ENCODE measurements around the gene SLC17A8.
"Not testable (repeated sequence)": the region's sequence is repeated elsewhere in the genome, so short reads cannot be mapped to it uniquely, and the experiment has no call there.

Gene SLC17A8

DNA sequence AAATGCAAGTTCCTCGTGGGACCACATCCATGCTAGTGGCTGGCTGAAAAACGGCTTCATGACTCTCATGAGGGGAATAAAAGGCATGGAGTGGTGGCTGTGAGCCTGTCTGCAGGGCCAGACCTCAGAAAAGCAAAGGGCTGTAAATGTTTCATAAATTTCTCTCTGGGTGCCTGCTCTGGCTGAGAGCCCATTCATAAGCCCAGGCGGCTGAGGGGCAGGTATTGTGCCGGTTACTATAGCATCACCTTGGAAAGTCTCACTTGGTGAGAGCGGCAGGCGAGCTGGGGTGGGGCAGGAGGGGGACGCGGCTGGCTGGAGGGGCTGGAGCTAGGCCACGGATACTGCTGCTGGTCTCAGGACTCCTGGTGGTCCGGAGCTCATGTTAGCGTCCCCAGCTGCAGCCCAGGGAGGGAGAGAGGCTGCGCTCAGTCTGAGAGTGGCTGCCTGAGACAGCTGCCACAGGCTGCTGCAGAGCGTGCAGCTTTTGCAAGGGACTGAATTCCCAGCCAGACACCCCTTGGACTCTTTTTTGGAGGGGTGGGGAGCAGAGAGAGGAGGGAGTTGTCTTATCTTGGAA is at the start of gene SLC17A8:
SLC17A8 (plus strand) TSS at position 431 of the 580 bp plus-strand sequence. CDS start 318 bp downstream, outside the sequence.
- no peak for DNase-seq (ENCODE audit: low spot score)

DNA sequence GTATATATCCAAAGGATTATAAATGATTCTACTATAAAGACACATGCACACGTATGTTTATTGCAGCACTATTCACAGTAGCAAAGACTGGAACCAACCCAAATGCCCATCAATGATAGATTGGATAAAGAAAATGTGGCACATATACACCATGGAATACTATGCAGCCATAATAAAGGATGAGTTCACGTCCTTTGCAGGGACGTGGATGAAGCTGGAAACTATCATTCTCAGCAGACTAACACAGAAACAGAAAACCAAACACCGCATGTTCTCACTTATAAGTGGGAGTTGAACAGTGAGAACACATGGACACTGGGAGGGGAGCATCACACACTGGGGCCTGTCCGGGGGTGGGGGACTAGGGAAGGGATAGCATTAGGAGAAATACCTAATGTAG is 48.7 kb upstream of the SLC17A8 start:
- DNase-seq (ENCODE audit: low spot score): not testable (repeated sequence)

DNA sequence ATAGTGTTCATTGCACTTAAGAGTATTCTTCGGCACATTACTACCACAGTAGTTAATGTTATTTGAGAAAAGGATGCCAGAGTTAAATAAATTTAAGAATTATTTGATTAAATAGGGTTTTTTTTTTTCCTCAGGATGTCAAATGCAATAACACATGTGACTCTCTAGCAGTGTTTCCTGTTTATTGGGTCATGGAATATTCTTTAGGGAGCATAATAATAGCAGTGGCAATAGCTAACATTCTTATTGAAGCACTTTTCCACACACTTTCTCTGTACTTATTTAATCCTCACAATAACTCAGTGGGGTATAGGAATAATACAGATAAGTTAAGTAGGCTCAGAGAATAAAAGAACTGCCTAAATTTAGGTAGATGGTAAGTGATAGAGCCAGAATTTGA is 45.6 kb upstream of the SLC17A8 start:
- no peak for DNase-seq (ENCODE audit: low spot score)

DNA sequence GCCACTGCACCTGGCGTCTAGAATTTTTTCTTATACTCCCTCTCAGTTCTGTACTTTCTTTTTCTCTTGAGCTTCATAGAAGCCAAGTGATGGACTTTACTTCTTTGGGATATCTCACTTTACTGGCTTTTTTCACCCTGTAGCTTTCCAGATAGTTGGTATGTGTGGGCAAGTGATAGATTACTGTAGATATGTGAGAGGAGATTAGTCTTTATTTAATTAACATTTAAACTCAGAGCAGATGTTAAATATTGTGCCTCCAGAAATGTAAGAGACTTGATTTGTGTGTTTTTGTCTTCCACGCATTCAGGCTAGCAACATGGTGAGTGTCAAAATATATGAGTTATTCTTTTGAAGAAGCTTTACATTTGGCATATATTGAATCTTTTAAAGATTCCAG is 39.5 kb upstream of the SLC17A8 start:
- no peak for DNase-seq (ENCODE audit: low spot score)

DNA sequence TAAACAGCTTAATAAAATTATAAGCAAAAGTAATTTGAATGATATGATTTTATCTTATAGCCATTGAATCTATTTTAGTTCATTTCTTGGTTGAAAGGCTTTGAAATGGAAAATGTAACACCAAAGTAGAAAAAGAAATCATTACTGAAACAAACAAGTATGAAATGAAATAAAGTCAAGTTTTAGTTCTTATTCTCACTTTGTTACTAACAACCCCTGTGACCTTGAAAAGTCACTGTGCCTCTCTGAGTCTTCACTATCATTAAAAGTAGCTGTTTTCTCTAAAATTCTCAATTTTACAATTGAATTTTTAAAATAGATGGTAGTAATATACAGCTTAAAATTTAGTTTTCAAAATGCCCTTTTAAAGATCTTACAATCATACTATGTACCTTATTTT is 32.4 kb upstream of the SLC17A8 start:
- DNase-seq (ENCODE audit: low spot score): no peak

DNA sequence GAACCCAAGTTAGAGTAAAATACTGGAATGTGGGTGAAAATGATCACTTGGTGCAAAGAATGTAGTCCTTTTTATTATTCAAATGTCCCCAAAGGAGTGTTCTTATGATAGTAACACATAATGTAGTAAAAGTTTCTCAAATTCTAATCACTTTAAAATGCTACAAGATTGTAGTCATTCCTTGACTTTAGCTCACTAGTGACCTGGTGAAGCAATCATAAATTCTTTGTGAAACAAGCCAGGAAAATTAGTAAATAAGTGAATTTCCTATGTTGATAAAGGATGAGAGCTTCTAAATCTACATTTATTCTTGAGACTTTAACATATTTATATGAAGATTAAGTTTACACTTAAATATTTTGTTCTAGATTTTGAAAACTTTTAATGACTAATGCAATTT is 30.7 kb upstream of the SLC17A8 start:
- no peak for DNase-seq (ENCODE audit: low spot score)

DNA sequence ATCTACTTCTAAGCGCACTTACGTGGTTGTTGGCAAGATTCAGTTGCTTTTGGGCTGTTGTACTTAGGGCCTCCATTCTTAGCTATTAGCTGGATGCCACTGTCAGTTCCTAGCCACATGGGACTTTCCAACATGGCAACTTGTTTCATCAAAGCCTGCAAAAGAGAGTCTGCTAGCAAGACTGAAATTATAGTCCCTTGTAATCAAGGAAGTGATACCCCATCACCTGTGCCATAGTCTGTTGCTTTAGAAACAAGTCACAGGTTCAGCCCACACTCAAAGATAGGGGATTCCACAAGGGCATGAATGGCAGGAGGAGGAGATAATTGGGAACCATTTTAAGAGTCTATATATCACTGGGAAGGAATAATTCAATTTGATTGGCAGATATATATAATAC is 27.1 kb upstream of the SLC17A8 start:
- DNase-seq (ENCODE audit: low spot score): no peak

DNA sequence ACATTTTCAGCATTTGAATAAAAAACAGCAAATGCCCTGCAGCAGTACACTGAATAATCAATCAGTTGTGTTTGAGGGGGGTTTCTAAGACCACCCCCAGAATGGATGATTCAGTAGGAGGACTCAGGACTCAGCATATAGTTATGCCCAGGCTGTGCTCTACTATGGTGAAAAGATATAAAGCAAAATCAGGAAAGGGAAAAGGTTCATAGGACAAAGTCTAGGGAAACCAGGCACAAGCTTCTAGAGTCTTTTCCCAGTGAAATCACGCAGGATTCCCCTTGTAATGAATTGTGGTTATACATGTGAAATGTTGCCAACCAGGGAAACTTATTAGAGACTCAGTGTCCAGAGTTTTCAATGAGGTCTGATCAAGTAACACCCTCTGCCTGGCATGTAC is 25.0 kb upstream of the SLC17A8 start:
- DNase-seq (ENCODE audit: low spot score): no peak

DNA sequence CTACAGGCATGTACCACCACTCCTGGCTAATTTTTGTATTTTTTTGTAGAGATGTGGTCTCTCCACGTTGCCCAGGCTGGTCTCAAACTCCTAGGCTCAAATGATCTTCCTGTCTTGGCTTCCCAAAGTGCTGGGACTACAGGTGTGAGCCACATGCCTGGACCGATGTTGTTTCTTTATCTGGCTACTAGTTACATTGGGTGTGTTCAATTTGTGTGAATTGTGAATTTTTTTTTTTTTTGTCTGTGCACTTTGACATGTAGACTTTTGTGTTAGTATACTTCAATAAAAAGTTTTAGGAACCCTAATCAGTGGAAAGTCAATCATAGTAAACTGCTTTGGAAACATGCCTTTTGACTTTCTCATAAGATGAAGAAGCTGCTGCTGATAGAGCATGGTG is 24.0 kb upstream of the SLC17A8 start:
- no peak for DNase-seq (ENCODE audit: low spot score)

DNA sequence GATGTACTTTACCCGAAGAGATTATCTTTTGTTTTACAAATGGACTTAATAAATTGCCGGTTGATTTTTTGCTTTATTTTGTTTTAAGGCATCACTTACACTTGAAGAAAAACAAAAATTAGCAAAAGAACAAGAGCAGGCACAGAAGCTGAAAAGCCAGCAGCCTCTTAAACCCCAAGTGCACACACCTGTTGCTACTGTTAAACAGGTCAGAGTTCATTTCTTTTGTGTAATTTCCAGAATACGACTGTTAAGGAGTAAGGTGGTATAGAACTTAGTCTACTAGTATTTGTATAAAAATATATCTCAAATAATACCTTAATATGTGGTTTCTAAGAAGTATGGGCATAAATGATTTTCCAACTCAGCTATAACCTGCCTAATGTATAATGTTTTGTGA is 19.6 kb upstream of the SLC17A8 start:
- DNase-seq (ENCODE audit: low spot score): no peak

DNA sequence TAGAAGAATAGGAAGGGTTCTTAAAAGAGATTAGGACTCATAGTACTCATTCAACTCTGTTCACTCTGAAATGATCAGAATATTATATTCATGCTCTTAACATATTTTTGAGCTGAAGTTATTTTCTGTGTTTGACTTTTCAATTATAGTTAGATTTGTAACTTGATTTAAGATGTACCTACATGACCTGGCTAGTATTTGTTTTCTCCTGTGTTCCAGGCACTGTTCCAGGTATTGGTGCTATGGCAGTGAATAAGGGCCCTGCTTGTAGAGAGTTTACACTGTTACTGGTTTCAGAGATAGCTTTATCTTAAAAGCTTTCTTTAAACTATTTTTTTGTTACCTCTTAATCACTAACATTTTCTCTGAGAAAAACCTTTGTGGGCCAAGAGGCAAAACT is 19.1 kb upstream of the SLC17A8 start:
- DNase-seq (ENCODE audit: low spot score): no peak

DNA sequence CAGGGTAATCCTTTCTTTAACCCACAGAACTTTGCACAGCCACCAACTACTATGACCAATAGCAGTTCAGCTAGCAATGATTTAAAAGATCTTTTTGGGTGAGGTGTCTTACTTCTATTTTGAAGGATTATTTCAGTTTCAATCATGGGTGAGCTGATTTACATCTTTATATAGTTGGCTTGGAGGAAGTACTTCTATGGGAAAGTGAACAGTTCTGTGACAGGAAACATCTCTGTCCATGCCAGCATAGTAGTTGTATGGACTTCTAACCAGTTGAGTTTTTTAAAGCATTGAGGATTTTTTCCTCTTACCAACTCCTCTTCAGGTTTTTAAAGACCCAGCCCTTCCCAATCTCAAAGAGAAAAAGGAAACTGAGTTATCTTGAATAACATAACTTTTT is 17.8 kb upstream of the SLC17A8 start:
- no peak for DNase-seq (ENCODE audit: low spot score)

DNA sequence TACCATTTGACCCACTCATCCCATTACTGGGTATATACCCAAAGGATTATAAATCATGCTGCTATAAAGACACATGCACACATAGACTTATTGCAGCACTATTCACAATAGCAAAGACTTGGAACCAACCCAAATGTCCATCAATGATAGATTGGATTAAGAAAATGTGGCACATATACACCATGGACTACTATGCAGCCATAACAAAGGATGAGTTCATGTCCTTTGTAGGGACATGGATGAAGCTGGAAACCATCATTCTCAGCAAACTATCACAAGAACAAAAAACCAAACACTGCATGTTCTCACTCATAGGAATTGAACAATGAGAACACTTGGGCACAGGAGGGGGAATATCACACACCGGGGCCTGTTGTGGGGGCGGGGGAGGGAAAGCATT is 14.0 kb upstream of the SLC17A8 start:
- DNase-seq (ENCODE audit: low spot score): not testable (repeated sequence)

DNA sequence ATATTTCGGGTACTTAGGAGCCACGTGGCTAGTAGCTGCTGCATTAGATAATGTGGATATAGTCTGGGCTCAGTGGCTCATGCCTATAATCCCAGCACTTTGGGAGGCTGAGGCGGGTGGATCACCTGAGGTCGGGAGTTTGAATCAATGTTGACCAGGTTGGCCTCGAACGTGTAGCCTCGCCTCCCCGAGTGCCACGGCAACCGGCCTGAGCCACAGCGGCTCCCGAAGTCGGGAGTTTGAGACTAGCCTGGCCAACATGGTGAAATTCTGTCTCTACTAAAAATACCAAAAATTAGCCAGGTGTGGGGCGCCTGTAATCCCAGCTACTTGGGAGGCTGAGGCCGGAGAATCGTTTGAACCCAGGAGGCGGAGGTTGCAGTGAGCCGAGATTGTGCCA is 12.5 kb upstream of the SLC17A8 start:
- not testable (repeated sequence) for DNase-seq (ENCODE audit: low spot score)

DNA sequence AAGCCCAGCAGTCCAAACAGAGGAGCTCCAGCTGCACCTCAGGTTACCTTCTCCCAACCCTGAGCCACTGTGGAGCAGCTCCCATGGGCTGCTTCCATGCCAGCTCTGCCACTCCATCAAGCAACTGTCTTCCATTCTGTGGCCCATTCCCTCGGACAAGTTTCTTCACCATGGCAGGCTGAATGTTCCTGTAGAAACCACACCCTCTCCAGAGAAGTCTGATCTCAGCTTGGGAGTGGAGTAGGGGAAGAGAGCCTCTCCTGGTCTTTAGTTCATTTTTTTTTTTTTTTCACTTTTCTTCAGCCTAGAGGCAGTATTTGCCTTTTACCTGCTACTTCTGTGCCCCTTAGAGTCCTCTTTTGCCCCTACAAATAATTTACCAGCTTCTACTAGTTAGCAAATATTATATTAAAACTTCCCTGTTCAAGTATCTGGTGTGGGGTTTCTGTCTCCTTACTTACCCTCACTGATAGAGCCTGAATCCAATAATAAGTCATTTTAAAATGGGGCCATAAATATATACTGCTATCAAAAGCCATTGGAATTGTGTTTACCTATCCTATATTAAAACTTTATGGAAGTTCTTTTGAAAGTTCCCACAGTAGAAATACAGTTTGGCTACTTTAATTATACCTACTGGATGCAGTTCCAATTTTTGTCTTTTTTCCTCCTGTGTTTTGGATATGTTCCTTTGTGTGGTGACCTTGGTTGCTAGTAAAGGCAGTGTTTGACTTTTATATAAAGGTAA is 11.7 kb upstream of the SLC17A8 start:
- no peak for DNase-seq (ENCODE audit: low spot score)

DNA sequence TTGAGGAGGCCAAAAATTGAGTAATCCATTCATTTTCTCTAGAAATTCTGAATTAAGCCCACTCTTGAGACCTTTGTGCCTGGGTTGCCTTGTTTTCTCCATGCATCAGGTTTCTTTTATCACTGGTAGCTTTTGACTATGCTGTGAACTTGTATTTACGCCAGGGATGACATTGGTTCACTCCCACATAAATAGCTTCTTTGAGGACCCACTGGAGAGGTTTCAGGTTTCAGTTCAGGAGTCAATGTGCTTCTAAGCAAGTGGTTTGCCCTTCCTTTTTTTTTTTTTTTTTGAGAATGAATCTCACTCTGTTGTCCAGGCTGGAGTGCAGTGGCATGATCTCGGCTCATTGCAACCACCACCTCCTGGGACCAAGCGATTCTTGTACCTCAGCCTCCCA is 10.2 kb upstream of the SLC17A8 start:
- no peak for DNase-seq (ENCODE audit: low spot score)

DNA sequence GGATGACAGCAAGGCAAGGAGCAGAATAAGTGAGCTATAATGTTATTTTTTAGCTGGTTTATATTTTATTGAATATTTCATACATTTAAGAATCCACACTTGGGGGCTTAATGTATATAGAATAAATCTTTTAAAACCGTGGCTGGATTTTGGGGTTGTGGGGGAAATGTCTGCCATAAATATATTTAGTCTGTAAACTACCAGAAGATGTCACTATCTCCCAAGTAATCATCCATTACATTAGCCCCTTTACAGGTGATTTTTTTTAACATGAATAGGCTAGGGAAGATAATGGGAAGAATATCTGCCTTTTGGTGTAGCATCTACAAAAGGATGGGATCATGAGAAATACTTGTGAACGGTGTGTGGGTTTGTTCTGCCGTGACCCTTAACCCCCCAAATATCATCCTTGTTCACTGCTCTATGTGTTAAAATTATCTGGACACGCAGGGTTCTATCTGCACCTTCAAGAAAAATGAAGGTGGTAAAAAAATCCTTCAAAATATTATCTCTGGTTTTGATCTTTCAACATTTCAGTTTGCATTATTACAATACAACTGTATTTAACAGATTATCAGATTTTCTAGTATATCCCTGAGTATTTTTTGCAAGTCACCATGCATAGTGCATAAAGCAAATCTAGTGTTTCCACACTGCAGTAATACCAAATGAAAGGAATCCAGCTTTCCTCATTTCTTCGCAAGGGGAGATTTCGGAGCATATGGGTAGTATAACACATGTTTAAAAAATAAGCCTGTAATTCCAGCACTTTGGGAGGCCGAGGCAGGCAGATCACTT is 8.0 kb upstream of the SLC17A8 start:
- no peak for DNase-seq (ENCODE audit: low spot score)

DNA sequence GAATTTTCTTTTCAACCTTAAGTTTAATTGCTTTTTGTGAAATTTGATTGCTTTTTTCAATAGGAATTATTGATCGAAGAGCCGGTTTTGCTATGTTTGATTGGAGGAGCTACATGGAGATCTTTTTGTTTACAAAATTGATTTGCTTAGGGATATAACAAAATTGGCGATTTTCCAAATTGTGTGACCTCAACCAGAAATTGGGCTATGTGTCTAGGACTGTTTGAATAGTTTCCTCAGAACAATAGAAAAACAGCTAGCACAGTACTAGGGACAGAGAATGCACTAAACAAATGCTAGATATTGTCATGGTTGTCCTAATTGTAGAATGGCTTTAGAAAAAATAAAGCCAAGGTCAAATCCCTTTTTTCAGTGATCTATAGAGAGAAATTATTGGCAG is 2.4 kb downstream of the SLC17A8 start:
- no peak for DNase-seq (ENCODE audit: low spot score)

DNA sequence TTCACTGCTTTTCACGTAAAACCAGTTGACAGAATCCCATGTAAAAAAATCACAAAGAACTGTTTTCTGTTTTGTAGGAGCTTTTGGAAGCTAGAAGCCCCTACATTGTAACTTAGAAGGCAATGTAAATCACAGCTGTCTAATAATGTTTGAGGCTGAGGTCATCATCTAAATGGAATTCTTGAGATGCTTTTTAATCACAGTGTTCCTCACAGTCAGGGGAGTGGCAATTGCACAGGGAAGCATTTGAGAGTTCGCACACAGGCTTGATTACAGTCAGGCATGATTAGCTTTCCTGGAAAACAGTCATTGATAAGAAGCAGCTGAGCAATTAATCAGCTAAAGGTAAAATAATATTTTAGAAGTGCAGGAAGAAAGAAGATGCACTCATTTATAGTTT is 2.9 kb downstream of the SLC17A8 start:
- DNase-seq (ENCODE audit: low spot score): no peak

DNA sequence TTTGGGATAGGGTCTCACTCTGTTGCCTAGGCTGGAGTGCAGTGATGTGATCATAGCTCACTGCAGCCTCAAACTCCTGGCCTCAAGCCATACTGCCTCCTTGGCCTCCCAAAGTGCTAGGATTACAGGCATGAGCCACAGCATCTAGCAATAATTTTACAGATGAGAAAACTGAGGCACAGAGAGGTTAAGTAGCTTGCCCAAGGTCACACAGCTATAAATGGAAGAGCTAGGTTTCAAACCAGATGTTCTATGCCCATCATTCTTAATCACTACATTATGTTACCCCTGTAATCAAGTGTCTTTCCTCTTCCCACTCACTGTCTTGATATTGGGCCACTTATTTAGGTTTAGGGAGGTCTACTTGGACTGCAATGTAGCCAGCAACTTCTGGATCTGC is 3.6 kb downstream of the SLC17A8 start:
- DNase-seq (ENCODE audit: low spot score): no peak

DNA sequence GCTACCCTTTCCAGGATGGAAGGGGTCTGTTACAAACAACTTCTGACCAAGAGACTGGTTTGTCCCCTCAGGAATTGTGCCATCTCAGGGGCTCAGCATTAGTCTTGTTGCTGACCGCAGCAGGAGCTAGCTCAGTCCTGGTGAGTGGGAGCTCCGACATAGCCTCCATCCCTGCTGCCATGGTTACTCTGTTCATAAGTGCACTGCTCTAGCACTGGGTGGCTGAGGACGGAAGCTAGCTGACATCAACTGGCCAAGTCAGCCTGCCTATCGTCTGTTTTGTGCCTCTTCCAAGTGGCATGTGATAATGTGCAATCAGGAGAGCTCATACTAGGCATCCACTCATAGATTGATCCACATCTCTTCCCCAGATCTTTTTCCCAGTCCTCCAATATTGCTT is 7.5 kb downstream of the SLC17A8 start:
- no peak for DNase-seq (ENCODE audit: low spot score)

DNA sequence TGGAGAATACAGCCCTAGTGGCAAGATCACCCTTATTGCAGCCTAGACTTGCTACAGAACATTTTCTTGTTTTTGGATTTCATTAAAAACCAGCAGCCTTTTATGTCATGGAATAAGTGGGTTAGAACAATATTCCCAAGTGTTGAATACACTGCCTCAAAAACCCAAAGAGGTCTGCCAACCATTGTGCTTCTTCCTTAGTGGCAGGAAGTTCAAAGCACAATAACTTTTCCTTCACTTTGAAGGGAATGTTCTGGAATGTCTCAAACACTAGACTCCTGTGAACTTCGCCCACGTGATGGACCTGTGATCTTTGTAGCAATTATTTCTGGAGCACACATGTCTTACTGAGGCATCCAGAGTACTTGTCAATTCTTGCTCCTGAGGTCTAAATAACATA is 8.5 kb downstream of the SLC17A8 start:
- DNase-seq (ENCODE audit: low spot score): no peak

DNA sequence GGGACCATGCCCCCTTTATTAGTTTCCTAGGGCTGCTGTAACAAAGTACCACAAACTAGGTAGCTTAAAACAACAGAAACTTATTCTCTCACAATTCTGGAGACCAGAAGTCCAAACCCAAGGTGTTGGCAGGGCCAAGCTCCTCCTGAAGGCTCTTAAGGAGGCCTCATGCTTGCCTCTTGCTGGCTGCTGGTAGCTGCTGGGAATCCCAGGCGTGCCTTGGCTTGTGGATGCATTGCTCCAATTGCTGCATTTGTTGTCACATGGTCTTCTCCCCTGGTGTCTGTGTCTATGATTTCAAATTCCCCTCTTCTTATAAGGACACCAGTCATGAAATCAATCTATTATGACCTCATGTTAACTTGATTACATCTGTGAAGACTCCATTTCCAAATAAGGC is 11.2 kb downstream of the SLC17A8 start:
- DNase-seq (ENCODE audit: low spot score): no peak
